ENCODE data around the gene AIP.
A peak's percentile ranks its signal among the peaks of the same experiment; 100 is the strongest.
"Not testable (repeated sequence)": the region's sequence is repeated elsewhere in the genome, so short reads cannot be mapped to it uniquely, and the experiment has no call there.

AIP gene

GRCh38 chr11:67449116-67449844, 33.5 kb upstream of the AIP start:
- peak; percentile 63 for DNase-seq

GRCh38 chr11:67450796-67451657, 31.8 kb upstream of the AIP start:
- no peak for DNase-seq

- DNase-seq = no peak
Observed at GRCh38 chr11:67451658-67451976, 31.2 kb upstream of the AIP start.

GRCh38 chr11:67452141-67452952, 30.5 kb upstream of the AIP start, which contains the start of gene GPR152:
Gene GPR152, minus strand, starts transcription at chr11:67452729. Its CDS starts 5 bp downstream, at chr11:67452724.
- DNase-seq = no peak

- no peak for DNase-seq
Observed at GRCh38 chr11:67453816-67454732, 28.8 kb upstream of the AIP start.

- DNase-seq = no peak
Observed at GRCh38 chr11:67455054-67455453, 27.8 kb upstream of the AIP start, which contains the start of gene CABP4. Gene CABP4, plus strand, starts transcription at chr11:67455354. Its CDS starts 70 bp downstream, at chr11:67455424.

GRCh38 chr11:67456068-67456705, 26.6 kb upstream of the AIP start:
- no peak for DNase-seq

GRCh38 chr11:67457453-67457852, 25.4 kb upstream of the AIP start:
- no peak for DNase-seq

- no peak for DNase-seq
Observed at GRCh38 chr11:67458266-67458665, 24.6 kb upstream of the AIP start.

- DNase-seq = no peak
Observed at GRCh38 chr11:67463186-67463585, 19.6 kb upstream of the AIP start.

- peak; percentile 91 for DNase-seq
Observed at GRCh38 chr11:67463680-67464410, 19.0 kb upstream of the AIP start.

GRCh38 chr11:67464411-67465188, 18.2 kb upstream of the AIP start:
- DNase-seq = peak; percentile 89

- DNase-seq = no peak
Observed at GRCh38 chr11:67465189-67465510, 17.7 kb upstream of the AIP start.

GRCh38 chr11:67465530-67465929, 17.3 kb upstream of the AIP start:
- DNase-seq = not testable (repeated sequence)

- no peak for DNase-seq
Observed at GRCh38 chr11:67466367-67466766, 16.5 kb upstream of the AIP start.

GRCh38 chr11:67466962-67467771, 15.7 kb upstream of the AIP start:
- DNase-seq = no peak

GRCh38 chr11:67468056-67468455, 14.8 kb upstream of the AIP start:
- DNase-seq = no peak

- no peak for DNase-seq
Observed at GRCh38 chr11:67468456-67468758, 14.4 kb upstream of the AIP start.

GRCh38 chr11:67468759-67469507, 13.9 kb upstream of the AIP start, which contains the start of gene TMEM134:
Gene TMEM134, minus strand, starts transcription at chr11:67469251. Its CDS starts 59 bp downstream, at chr11:67469192.
- DNase-seq = peak; percentile 97
